B cell (primary cell): ENCODE measurements around the gene GOSR2. TPM values are rescaled to one million over a fixed set of nuclear protein-coding genes. Genes with fewer than 3 reads are reported as not detected.

ENCODE experiments used
- ATAC-seq: fragments of 200-7000 bp; cut with Tn5 transposase; one replicate; pipeline ENCODE4 v1.10.0; 2021; ENCODE audit warnings: low read depth, mild to moderate bottlenecking, moderate number of reproducible peaks, moderate library complexity
- CTCF ChIA-PET: fragments of 350-600 bp; sonication (Branson Sonifier 250); formaldehyde crosslinking; loops from one replicate; lab custom pipeline; 2021; ENCODE audit warnings: antibody characterized with exemption, inconsistent platforms; lab: Charles Lee
- POLR2A ChIA-PET: fragments of 350-600 bp; sonication (Branson Sonifier 250); formaldehyde crosslinking; loops from one replicate; lab custom pipeline; 2021; ENCODE audit warnings: antibody characterized with exemption; lab: Charles Lee
- DNase-seq: peaks from one replicate; pipeline ENCODE4 v3.0.0; 2013
- H2AFZ ChIP-seq: 2 replicates; pipeline ENCODE4 v1.6.1; 2012; ENCODE audit warnings: mild to moderate bottlenecking, low read depth, low read length; ENCODE audit not compliant: insufficient read depth, poor library complexity, severe bottlenecking
- H3K27ac ChIP-seq, 2 donors: 1 replicate in 1 of 2; 2 replicates in 1 of 2; pipeline ENCODE4 v1.5.1; 2012 to 2013; ENCODE audit warnings: low read length in 2 of 2, mild to moderate bottlenecking in 2 of 2, moderate library complexity in 1 of 2
- H3K27me3 ChIP-seq, 4 experiments: fragments of 200-600 bp in 1 of 4; sonication (generic) in 1 of 4; replicated peaks in 1 of 4; 1 replicate in 2 of 4; 2 replicates in 2 of 4; pipeline versions ENCODE4 v1.6.1 to v1.7.0; 2013 to 2016; ENCODE audit warnings: low read length in 3 of 4, mild to moderate bottlenecking in 2 of 4, mixed read lengths in 1 of 4, moderate library complexity in 1 of 4; ENCODE audit not compliant: insufficient read depth in 4 of 4, control insufficient read depth in 3 of 4; ENCODE audit errors: control extremely low read depth in 1 of 4
- H3K36me3 ChIP-seq, 2 experiments: replicated peaks in 1 of 2; 1 replicate in 1 of 2; 2 replicates in 1 of 2; pipeline versions ENCODE4 v1.6.1 to v1.7.1; 2013; ENCODE audit warnings: low read length in 1 of 2; ENCODE audit not compliant: insufficient read depth in 2 of 2, control insufficient read depth in 1 of 2; ENCODE audit errors: control extremely low read depth in 1 of 2, extremely low read depth in 1 of 2
- H3K4me1 ChIP-seq, 2 donors: fragments of 200-600 bp in 1 of 2; sonication (generic) in 1 of 2; 1 replicate in 1 of 2; 2 replicates in 1 of 2; pipeline versions ENCODE4 v1.5.1 to v1.6.1; 2013 to 2017; ENCODE audit warnings: low read length in 2 of 2; ENCODE audit not compliant: control insufficient read depth in 2 of 2, insufficient read depth in 2 of 2
- H3K4me2 ChIP-seq: replicated peaks from 2 replicates; pipeline ENCODE3; 2012; ENCODE audit warnings: mild to moderate bottlenecking, low read depth, low read length; ENCODE audit not compliant: poor library complexity, severe bottlenecking
- H3K4me3 ChIP-seq, 5 experiments: fragments of 200-600 bp in 1 of 5; sonication (generic) in 1 of 5; 1 replicate in 3 of 5; 2 replicates in 2 of 5; pipeline versions ENCODE4 v1.5.1 to v1.7.0; 2011 to 2016; ENCODE audit warnings: low read length in 4 of 5, mild to moderate bottlenecking in 4 of 5, low read depth in 2 of 5, control low read depth in 1 of 5, moderate library complexity in 1 of 5; ENCODE audit not compliant: insufficient read depth in 1 of 5; ENCODE audit errors: control extremely low read depth in 1 of 5, extremely low read depth in 1 of 5
- H3K79me2 ChIP-seq: fragments of 200-600 bp; sonication (generic); one replicate; pipeline ENCODE4 v1.6.0; 2016; ENCODE audit warnings: low read length; ENCODE audit not compliant: control insufficient read depth, insufficient read depth
- H3K9ac ChIP-seq: fragments of 200-600 bp; sonication (generic); 2 replicates; pipeline ENCODE4 v1.6.1; 2017; ENCODE audit warnings: mild to moderate bottlenecking, low read length, moderate library complexity
- H3K9me3 ChIP-seq, 3 donors: one replicate each; pipeline versions ENCODE4 v1.6.1 to v1.7.1; 2013; ENCODE audit warnings: low read length in 2 of 3; ENCODE audit not compliant: control insufficient read depth in 2 of 3, insufficient read depth in 1 of 3; ENCODE audit errors: control extremely low read depth in 1 of 3
- H4K20me1 ChIP-seq: 2 replicates; pipeline ENCODE4 v1.6.0; 2012; ENCODE audit warnings: mild to moderate bottlenecking, low read length; ENCODE audit not compliant: insufficient read depth, control insufficient read depth, poor library complexity, severe bottlenecking
- H3K27ac Mint-ChIP-seq: one replicate; pipeline ENCODE4 v1.8.0; 2021; ENCODE audit warnings: mixed read lengths
- H3K27me3 Mint-ChIP-seq: one replicate; pipeline ENCODE4 v1.8.0; 2021; ENCODE audit warnings: mixed read lengths
- H3K4me1 Mint-ChIP-seq: one replicate; pipeline ENCODE4 v1.8.0; 2021; ENCODE audit warnings: mixed read lengths
- H3K4me3 Mint-ChIP-seq: one replicate; pipeline ENCODE4 v1.8.0; 2021; ENCODE audit warnings: mixed read lengths
- H3K9me3 Mint-ChIP-seq: one replicate; pipeline ENCODE4 v1.8.0; 2022; ENCODE audit warnings: mixed read lengths; ENCODE audit not compliant: insufficient read depth
- EZH2 ChIP-seq: IDR thresholded peaks from 2 replicates; pipeline ENCODE4 v1.6.1; 2012; ENCODE audit warnings: borderline replicate concordance, low read depth, mild to moderate bottlenecking, moderate library complexity, low read length; ENCODE audit not compliant: insufficient read depth, poor library complexity, severe bottlenecking
- WGBS: methylation state at CpG from one replicate; pipeline ENCODE4 v1.1.5; 2013; ENCODE audit warnings: missing lambda C conversion rate; ENCODE audit not compliant: insufficient coverage; 5-methylcytosine and 5-hydroxymethylcytosine counted together
- intact Hi-C: fragments of 100-400 bp; cut with micrococcal nuclease; formaldehyde crosslinking; loops from one replicate; pipeline ENCODE4 v1.10.0; 2022
- polyA plus RNA-seq: library from polyadenylated mRNA; depleted of rRNA; stranded (reverse); fragments of >200 nt; gene quantifications from 2 replicates; pipeline ENCODE4 v1.2.3, GENCODE V29; 2012
- total RNA-seq, 2 donors: library from RNA; stranded (reverse); fragments of 120-200 nt in 1 of 2; gene quantifications; 1 replicate in 1 of 2; 2 replicates in 1 of 2; pipeline versions ENCODE4 v1.2.3 to v1.2.4, GENCODE V29; 2013 to 2022
- TF ChIP-seq, protein P1 (sequence below): fragments of 200-600 bp; IDR thresholded peaks from one replicate; pipeline ENCODE4 v1.8.0; 2022; ENCODE audit warnings: antibody characterized with exemption, mild to moderate bottlenecking

The GOSR2 gene
- total and polyA plus RNA-seq, 2 donors (not counting 1 experiment from before 2014, with no cell fraction given) = 33.2 to 91.0 TPM

DNA sequence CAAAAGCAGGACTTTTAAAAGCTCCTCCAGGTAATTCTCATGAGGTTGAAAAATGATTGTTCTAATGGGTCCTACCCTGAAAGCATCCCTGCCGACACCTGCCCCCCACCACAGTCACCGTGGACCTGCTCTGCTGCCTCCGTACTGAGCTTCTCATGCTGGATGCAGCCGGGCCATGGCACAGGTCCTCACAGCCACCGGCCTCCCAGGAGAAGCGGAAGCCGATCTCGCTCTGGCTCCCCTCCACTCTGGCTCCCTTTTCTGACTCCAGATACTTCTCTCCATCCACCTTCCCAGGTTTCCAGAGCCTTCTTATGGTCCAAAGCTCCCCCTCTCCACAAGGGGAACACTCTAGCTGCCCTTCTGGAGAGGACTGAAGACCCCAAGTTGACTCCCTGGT, 45.9 kb downstream of the GOSR2 start:
- H3K27me3 ChIP-seq = peaks cover 0 to 8% (median 0%) of the 10 kb centered on the region in 4 experiments
- peaks cover 6% of the 10 kb centered on the region for H3K27me3 Mint-ChIP-seq
- H3K4me2 ChIP-seq = no peak overlapping the region
- no peaks in the 10 kb centered on the region for H4K20me1 ChIP-seq
- intact Hi-C loops = no loop called here
- no peaks in the 10 kb centered on the region for H3K9me3 ChIP-seq
- no peak overlapping the region for H3K9ac ChIP-seq
- H3K9me3 Mint-ChIP-seq = no peaks in the 10 kb centered on the region
- no peaks in the 10 kb centered on the region for H3K4me1 Mint-ChIP-seq
- ATAC-seq (no peak), DNase-seq (no peak)
- POLR2A ChIA-PET = no interaction called here
- H2AFZ ChIP-seq = no peak overlapping the region
- 100% methylated on average over 8 of the region's 8 CpGs for WGBS
- TF ChIP-seq EZH2 = no peak
- TF ChIP-seq, protein P1, sequence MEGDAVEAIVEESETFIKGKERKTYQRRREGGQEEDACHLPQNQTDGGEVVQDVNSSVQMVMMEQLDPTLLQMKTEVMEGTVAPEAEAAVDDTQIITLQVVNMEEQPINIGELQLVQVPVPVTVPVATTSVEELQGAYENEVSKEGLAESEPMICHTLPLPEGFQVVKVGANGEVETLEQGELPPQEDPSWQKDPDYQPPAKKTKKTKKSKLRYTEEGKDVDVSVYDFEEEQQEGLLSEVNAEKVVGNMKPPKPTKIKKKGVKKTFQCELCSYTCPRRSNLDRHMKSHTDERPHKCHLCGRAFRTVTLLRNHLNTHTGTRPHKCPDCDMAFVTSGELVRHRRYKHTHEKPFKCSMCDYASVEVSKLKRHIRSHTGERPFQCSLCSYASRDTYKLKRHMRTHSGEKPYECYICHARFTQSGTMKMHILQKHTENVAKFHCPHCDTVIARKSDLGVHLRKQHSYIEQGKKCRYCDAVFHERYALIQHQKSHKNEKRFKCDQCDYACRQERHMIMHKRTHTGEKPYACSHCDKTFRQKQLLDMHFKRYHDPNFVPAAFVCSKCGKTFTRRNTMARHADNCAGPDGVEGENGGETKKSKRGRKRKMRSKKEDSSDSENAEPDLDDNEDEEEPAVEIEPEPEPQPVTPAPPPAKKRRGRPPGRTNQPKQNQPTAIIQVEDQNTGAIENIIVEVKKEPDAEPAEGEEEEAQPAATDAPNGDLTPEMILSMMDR = no peak
- no peak overlapping the region for H3K4me3 Mint-ChIP-seq
- no peaks in the 10 kb centered on the region for H3K79me2 ChIP-seq
- CTCF ChIA-PET = no interaction called here
- no peaks in the 10 kb centered on the region for H3K4me1 ChIP-seq
- H3K36me3 ChIP-seq = peaks cover 0 to 6% of the 10 kb centered on the region in 2 experiments
- H3K27ac ChIP-seq = no peak overlapping the region
- H3K4me3 ChIP-seq = no peak overlapping the region
- H3K27ac Mint-ChIP-seq = no peak overlapping the region

DNA sequence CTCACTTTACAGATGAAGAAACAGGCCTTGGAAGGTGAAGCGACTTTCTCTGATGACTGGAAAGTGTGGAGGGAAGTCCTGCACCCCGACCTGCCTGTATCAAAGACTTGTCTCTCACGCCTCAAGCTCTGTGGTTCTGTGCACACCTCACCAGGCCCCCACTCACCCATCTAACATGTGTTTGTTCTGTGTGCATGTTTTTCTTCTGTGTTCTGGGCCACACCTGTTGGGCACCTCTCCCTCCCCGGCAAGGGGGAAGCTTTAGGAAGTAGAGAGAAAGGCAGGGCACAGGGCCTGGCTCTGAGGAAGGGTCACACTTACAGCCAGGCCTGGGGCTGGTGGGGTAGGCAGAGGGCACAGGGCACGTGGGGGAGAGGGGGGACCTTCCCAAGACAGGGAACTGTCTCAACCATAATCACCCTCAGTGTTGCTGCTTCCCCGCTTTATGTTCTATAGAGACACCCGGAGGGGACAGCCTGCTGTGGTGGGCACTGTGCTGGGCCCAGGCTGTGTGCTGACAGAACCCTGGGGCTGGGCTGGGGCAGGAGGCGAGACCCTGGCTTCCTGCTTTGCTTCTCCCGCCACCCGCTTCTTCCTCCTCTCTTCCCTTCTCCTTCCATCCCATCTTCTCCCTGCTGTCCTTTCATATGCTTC, 48.8 kb downstream of the GOSR2 start:
- Histone ChIP-seq H3K9me3 (no peaks in the 10 kb centered on the region), H3K36me3 (peaks cover 0 to 6% of the 10 kb centered on the region in 2 experiments), H4K20me1 (no peaks in the 10 kb centered on the region), H3K9ac (no peak overlapping the region), H3K4me1 (no peaks in the 10 kb centered on the region), H3K4me3 (no peak overlapping the region), H3K27me3 (peaks cover 0 to 4% (median 0%) of the 10 kb centered on the region in 4 experiments), H3K79me2 (no peaks in the 10 kb centered on the region), H3K27ac (no peak overlapping the region), H3K4me2 (no peak overlapping the region), H2AFZ (no peak overlapping the region)
- ChIA-PET POLR2A (no interaction called here), CTCF (interaction anchor here (1.1 kb wide), 1 partner anchor 29 kb away, joined by 4 read pairs; no protein-coding TSS in a partner anchor)
- Mint-ChIP-seq H3K4me3 (no peak overlapping the region), H3K4me1 (no peaks in the 10 kb centered on the region), H3K27me3 (peaks cover 2% of the 10 kb centered on the region), H3K27ac (no peak overlapping the region), H3K9me3 (no peaks in the 10 kb centered on the region)
- ATAC-seq (no peak), DNase-seq (no peak)
- intact Hi-C loops = no loop called here
- WGBS = 94% methylated on average over 2 of the region's 10 CpGs
- TF ChIP-seq, protein P1 = no peak
- TF ChIP-seq EZH2 = no peak
